ENCODE data around the gene POF1B. TPM values are rescaled to one million over a fixed set of nuclear protein-coding genes. Genes with fewer than 3 reads are reported as not detected.
"Not testable (repeated sequence)": the region's sequence is repeated elsewhere in the genome, so short reads cannot be mapped to it uniquely, and the experiment has no call there.

Gene POF1B
- total and polyA plus RNA-seq, 4 donors = 0.14 to 0.75 (median 0.19) TPM

- no peak for DNase-seq (ENCODE audit: low spot score)
- TF ChIP-seq JUND (IDR thresholded peaks at IDR 0.05) (no peak), FOXA1 (IDR thresholded peaks at IDR 0.05) (no peak), EGR1 (IDR thresholded peaks at IDR 0.05; ENCODE audit: low read depth in 2 of 2) (no peak), GABPA (IDR thresholded peaks at IDR 0.05 in 1 of 2, conservative IDR thresholded peaks at IDR 0.05 in 1 of 2) (no peak), ATF3 (IDR thresholded peaks at IDR 0.05) (no peak), HNF4G (IDR thresholded peaks at IDR 0.05) (no peak), NR2F2 (IDR thresholded peaks at IDR 0.05) (no peak), TAF1 (conservative IDR thresholded peaks at IDR 0.05) (no peak), YY1 (IDR thresholded peaks at IDR 0.05) (no peak), CTCF (IDR thresholded peaks at IDR 0.05; ENCODE audit: low read depth, low read length, missing input control) (no peak), RAD21 (IDR thresholded peaks at IDR 0.05) (no peak), ZBTB33 (IDR thresholded peaks at IDR 0.05) (no peak), RXRA (IDR thresholded peaks at IDR 0.05) (no peak), SP1 (IDR thresholded peaks at IDR 0.05) (no peak), MAX (IDR thresholded peaks at IDR 0.05) (no peak)
- no peaks in the 10 kb centered on the region for H3K27me3 ChIP-seq (ENCODE audit: control insufficient read depth in 4 of 4, insufficient read depth in 4 of 4, low read length in 3 of 4)
- H3K9ac ChIP-seq (ENCODE audit: low read depth in 1 of 2, low read length in 2 of 2) = no peak overlapping the region
- no peak overlapping the region for H3K4me3 ChIP-seq (ENCODE audit: low read depth in 1 of 3, low read length in 3 of 3)
- no peaks in the 10 kb centered on the region for H3K36me3 ChIP-seq (ENCODE audit: control insufficient read depth in 4 of 4, insufficient read depth in 3 of 4, low read depth in 1 of 4, low read length in 3 of 4)
- peaks cover 0 to 2% (median 0%) of the 10 kb centered on the region in 4 donors for H3K9me3 ChIP-seq (ENCODE audit: control insufficient read depth in 4 of 4, low read length in 3 of 4)
- H3K27ac ChIP-seq (ENCODE audit: low read depth in 1 of 2, low read length in 2 of 2) = no peak overlapping the region
- 95% methylated on average over 29 of the region's 29 CpGs for WGBS
- no peaks in the 10 kb centered on the region for H3K4me1 ChIP-seq (ENCODE audit: control insufficient read depth in 4 of 4, insufficient read depth in 4 of 4, low read length in 3 of 4)
These were observed 53.0 kb downstream of the POF1B start for GRCh38 chrX:85326234-85327059.

- H3K9me3 ChIP-seq (ENCODE audit: control insufficient read depth in 4 of 4, low read length in 3 of 4); H3K4me1 ChIP-seq (ENCODE audit: control insufficient read depth in 4 of 4, insufficient read depth in 4 of 4, low read length in 3 of 4); H3K27me3 ChIP-seq (ENCODE audit: control insufficient read depth in 4 of 4, insufficient read depth in 4 of 4, low read length in 3 of 4); H3K27ac ChIP-seq (ENCODE audit: low read depth in 1 of 2, low read length in 2 of 2); H3K9ac ChIP-seq (ENCODE audit: low read depth in 1 of 2, low read length in 2 of 2); DNase-seq (ENCODE audit: low spot score); H3K4me3 ChIP-seq (ENCODE audit: low read depth in 1 of 3, low read length in 3 of 3); H3K36me3 ChIP-seq (ENCODE audit: control insufficient read depth in 4 of 4, insufficient read depth in 3 of 4, low read depth in 1 of 4, low read length in 3 of 4): not testable (repeated sequence)
- 93% methylated on average over 2 of the region's 2 CpGs for whole genome bisulfite sequencing
These were observed 68.1 kb downstream of the POF1B start for GRCh38 chrX:85311348-85311747.
